Caco-2 (cell line): Measurements from ENCODE around the gene MON1A. TPM values are rescaled to one million over a fixed set of nuclear protein-coding genes. Genes with fewer than 3 reads are reported as not detected.
A peak's percentile ranks its signal among the peaks of the same experiment; 100 is the strongest.

ENCODE experiments used
- Bru-seq: library from RNA; stranded (reverse); fragments of 400-500 nt; gene quantifications from one replicate; lab custom pipeline; 2021; lab: Mats Ljungman, UMichigan
- BruChase-seq, 2 experiments: library from RNA; stranded (reverse); fragments of 400-500 nt; gene quantifications; one replicate each; lab custom pipeline; 2021; lab: Mats Ljungman, UMichigan
- BruUV-seq: library from RNA; stranded (reverse); fragments of 400-500 nt; replicated peaks from 2 replicates; lab custom pipeline; 2021; lab: Mats Ljungman, UMichigan
- CTCF ChIA-PET: fragments of 300-600 bp; sonication (Branson Sonifier 250); formaldehyde crosslinking; loops from one replicate; lab custom pipeline; 2022; ENCODE audit warnings: antibody characterized with exemption; lab: Charles Lee
- POLR2A ChIA-PET: fragments of 300-600 bp; sonication (Branson Sonifier 250); formaldehyde crosslinking; loops from one replicate; lab custom pipeline; 2022; ENCODE audit warnings: antibody characterized with exemption; lab: Charles Lee
- DNase-seq, 2 experiments: peaks; one replicate each; pipeline versions ENCODE4 v3.0.0 to v3.0.0-alpha.2; 2020 to 2022
- H3K27me3 ChIP-seq: replicated peaks from 2 replicates; pipeline ENCODE4 v1.6.0; 2011; ENCODE audit warnings: low read length; ENCODE audit not compliant: control insufficient read depth, insufficient read depth
- H3K36me3 ChIP-seq: 2 replicates; pipeline ENCODE4 v1.5.1; 2011; ENCODE audit warnings: low read length; ENCODE audit not compliant: control insufficient read depth, insufficient read depth
- H3K4me1 ChIP-seq: fragments of 250-450 bp; sonication (Bioruptor Pico); 2 replicates; pipeline ENCODE4 v1.5.1; 2020; ENCODE audit warnings: mild to moderate bottlenecking
- H3K4me3 ChIP-seq: 2 replicates; pipeline ENCODE4 v1.5.1; 2011; ENCODE audit warnings: low read depth, mild to moderate bottlenecking, control low read depth, low read length
- H3K9me3 ChIP-seq: fragments of 250-450 bp; sonication (Bioruptor Pico); 2 replicates; pipeline ENCODE4 v1.5.1; 2020; ENCODE audit warnings: mild to moderate bottlenecking, moderate library complexity
- H3K27ac Mint-ChIP-seq: one replicate; pipeline ENCODE4 v1.8.0; 2022; ENCODE audit warnings: mixed read lengths; ENCODE audit not compliant: unreplicated experiment
- H3K27me3 Mint-ChIP-seq: one replicate; pipeline ENCODE4 v1.8.0; 2022; ENCODE audit warnings: mixed read lengths; ENCODE audit not compliant: insufficient read depth, unreplicated experiment
- H3K36me3 Mint-ChIP-seq: one replicate; pipeline ENCODE4 v1.8.0; 2022; ENCODE audit warnings: mild to moderate bottlenecking, mixed read lengths; ENCODE audit not compliant: insufficient read depth, unreplicated experiment
- H3K4me1 Mint-ChIP-seq: one replicate; pipeline ENCODE4 v1.8.0; 2022; ENCODE audit warnings: low read depth, mixed read lengths; ENCODE audit not compliant: unreplicated experiment
- H3K4me3 Mint-ChIP-seq: one replicate; pipeline ENCODE4 v1.8.0; 2022; ENCODE audit warnings: mild to moderate bottlenecking, moderate library complexity, mixed read lengths; ENCODE audit not compliant: unreplicated experiment
- H3K9me3 Mint-ChIP-seq: one replicate; pipeline ENCODE4 v1.8.0; 2022; ENCODE audit warnings: mixed read lengths; ENCODE audit not compliant: unreplicated experiment
- intact Hi-C: fragments of 100-400 bp; cut with micrococcal nuclease; formaldehyde crosslinking; loops from one replicate; pipeline ENCODE4 v1.10.0; 2022; ENCODE audit not compliant: unreplicated experiment
- long read RNA-seq: library from polyadenylated mRNA; stranded (forward); transcript quantifications from one replicate; pipeline ENCODE4 v2.0.0, GENCODE V29; 2022
- total RNA-seq: library from RNA; stranded (reverse); gene quantifications from 2 replicates; pipeline ENCODE4 v1.2.3, GENCODE V29; 2022
- TF ChIP-seq, protein P1 (sequence below), 2 experiments: fragments of 200-600 bp in 1 of 2; IDR thresholded peaks; 1 replicate in 1 of 2; 2 replicates in 1 of 2; pipeline versions ENCODE4 v1.5.1 to v1.8.0; 2011 to 2022; ENCODE audit warnings: antibody characterized with exemption in 1 of 2, control low read depth in 1 of 2, inconsistent platforms in 1 of 2, low read depth in 1 of 2, low read length in 1 of 2, mild to moderate bottlenecking in 1 of 2, moderate library complexity in 1 of 2; ENCODE audit not compliant: insufficient read depth in 1 of 2, severe bottlenecking in 1 of 2, unreplicated experiment in 1 of 2

Gene MON1A, protein sequence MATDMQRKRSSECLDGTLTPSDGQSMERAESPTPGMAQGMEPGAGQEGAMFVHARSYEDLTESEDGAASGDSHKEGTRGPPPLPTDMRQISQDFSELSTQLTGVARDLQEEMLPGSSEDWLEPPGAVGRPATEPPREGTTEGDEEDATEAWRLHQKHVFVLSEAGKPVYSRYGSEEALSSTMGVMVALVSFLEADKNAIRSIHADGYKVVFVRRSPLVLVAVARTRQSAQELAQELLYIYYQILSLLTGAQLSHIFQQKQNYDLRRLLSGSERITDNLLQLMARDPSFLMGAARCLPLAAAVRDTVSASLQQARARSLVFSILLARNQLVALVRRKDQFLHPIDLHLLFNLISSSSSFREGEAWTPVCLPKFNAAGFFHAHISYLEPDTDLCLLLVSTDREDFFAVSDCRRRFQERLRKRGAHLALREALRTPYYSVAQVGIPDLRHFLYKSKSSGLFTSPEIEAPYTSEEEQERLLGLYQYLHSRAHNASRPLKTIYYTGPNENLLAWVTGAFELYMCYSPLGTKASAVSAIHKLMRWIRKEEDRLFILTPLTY
- total RNA-seq (7.4 and 7.7 TPM in 2 replicates), Bru-seq, nascent RNA (percentile 42 among the genes with signal in this experiment), BruChase-seq, experiment 1, labeled RNA remaining after a 2-hour chase (percentile 45 among the genes with signal in this experiment), BruChase-seq, experiment 2, labeled RNA remaining after a 6-hour chase (percentile 43 among the genes with signal in this experiment)
- long read RNA-seq, transcript MON1A-201 (6 exons, 2,370 nt), result major isoform, 6 of 15 reads
- long read RNA-seq, partial matches to known transcripts, result 3 of 15 reads
- long read RNA-seq, other reads (novel, unspliced or antisense), result 4 of 15 reads

GRCh38 chr3:49929291-49930167, at the start of gene MON1A:
Gene MON1A, minus strand, starts transcription at chr3:49929811. Its CDS starts 16,465 bp downstream, at chr3:49913346.
- intact Hi-C loops, result loop anchor here (1.0 kb wide), 3 partner anchors 11 to 73 kb away; partner anchors contain the start of genes RBM6 and TRAIP

DNA sequence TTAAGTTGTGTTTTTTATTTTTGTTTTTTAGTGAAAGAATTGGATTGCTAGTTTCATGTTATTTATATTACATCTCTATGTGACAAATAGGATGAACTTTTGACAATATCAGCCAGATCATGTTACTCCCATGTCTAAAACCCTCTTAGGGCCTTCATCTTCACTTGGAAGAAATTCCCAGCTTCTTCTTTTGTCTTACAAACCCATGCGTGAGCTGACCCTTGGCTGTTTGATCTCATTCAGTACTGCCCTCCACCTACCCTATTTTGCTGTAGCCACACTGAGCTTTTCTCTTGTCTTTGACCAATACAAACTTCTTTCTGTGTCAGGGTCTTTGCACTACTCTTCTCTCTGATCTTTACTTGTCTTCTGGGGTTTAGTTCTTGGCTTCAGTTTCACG, 47.3 kb upstream of the MON1A start:
- no peaks in the 10 kb centered on the region for H3K36me3 ChIP-seq
- H3K4me3 Mint-ChIP-seq, result no peak overlapping the region
- TF ChIP-seq, protein P1, sequence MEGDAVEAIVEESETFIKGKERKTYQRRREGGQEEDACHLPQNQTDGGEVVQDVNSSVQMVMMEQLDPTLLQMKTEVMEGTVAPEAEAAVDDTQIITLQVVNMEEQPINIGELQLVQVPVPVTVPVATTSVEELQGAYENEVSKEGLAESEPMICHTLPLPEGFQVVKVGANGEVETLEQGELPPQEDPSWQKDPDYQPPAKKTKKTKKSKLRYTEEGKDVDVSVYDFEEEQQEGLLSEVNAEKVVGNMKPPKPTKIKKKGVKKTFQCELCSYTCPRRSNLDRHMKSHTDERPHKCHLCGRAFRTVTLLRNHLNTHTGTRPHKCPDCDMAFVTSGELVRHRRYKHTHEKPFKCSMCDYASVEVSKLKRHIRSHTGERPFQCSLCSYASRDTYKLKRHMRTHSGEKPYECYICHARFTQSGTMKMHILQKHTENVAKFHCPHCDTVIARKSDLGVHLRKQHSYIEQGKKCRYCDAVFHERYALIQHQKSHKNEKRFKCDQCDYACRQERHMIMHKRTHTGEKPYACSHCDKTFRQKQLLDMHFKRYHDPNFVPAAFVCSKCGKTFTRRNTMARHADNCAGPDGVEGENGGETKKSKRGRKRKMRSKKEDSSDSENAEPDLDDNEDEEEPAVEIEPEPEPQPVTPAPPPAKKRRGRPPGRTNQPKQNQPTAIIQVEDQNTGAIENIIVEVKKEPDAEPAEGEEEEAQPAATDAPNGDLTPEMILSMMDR (IDR thresholded peaks at IDR 0.05; ENCODE audit: insufficient read depth in 1 of 2, low read depth in 1 of 2, low read length in 1 of 2, severe bottlenecking in 1 of 2, unreplicated experiment in 1 of 2), result no peak
- no peaks in the 10 kb centered on the region for H3K4me1 Mint-ChIP-seq
- H3K27me3 ChIP-seq, result no peaks in the 10 kb centered on the region
- no peak overlapping the region for H3K4me3 ChIP-seq
- H3K27ac Mint-ChIP-seq, result no peak overlapping the region
- POLR2A ChIA-PET, result no interaction called here
- H3K27me3 Mint-ChIP-seq, result no peaks in the 10 kb centered on the region
- no TSS peak for BruUV-seq
- no peaks in the 10 kb centered on the region for H3K9me3 Mint-ChIP-seq
- intact Hi-C loops, result no loop called here
- H3K36me3 Mint-ChIP-seq, result peaks cover 39% of the 10 kb centered on the region
- peaks cover 6% of the 10 kb centered on the region; the same call in 1 of the 2 replicates for H3K4me1 ChIP-seq
- CTCF ChIA-PET, result no interaction called here
- 0 out of 2 replicates have a peak, but pooled peaks cover 3% of the 10 kb centered on the region for H3K9me3 ChIP-seq
- DNase-seq, result no peak

More at GRCh38 chr3:49929291-49930167, at the start of gene MON1A:
- no peaks in the 10 kb centered on the region for H3K9me3 Mint-ChIP-seq
- peak within 1 kb of the TSS; percentile 94 for H3K27ac Mint-ChIP-seq
- no peaks in the 10 kb centered on the region for H3K27me3 Mint-ChIP-seq
- peaks cover 5% of the 10 kb centered on the region for H3K36me3 Mint-ChIP-seq
- no peaks in the 10 kb centered on the region for H3K9me3 ChIP-seq
- H3K4me3 Mint-ChIP-seq, result peak within 1 kb of the TSS; percentile 97
- H3K4me1 Mint-ChIP-seq, result peaks cover 8% of the 10 kb centered on the region
- CTCF ChIA-PET, result interaction anchor here (0.5 to 1.7 kb wide), 13 partner anchors 10 to 390 kb away, joined by 3 to 14 read pairs (median 4); partner anchors contain the start of genes INKA1, RBM6 and TRAIP
- DNase-seq, result peak; percentile 97 to 99
- BruUV-seq, result TSS peak; percentile 58
- peak within 1 kb of the TSS; percentile 60 for H3K4me3 ChIP-seq
- peaks cover 21% of the 10 kb centered on the region for H3K4me1 ChIP-seq
- H3K36me3 ChIP-seq, result no peaks in the 10 kb centered on the region
- TF ChIP-seq, protein P1 (IDR thresholded peaks at IDR 0.05; ENCODE audit: insufficient read depth in 1 of 2, low read depth in 1 of 2, low read length in 1 of 2, severe bottlenecking in 1 of 2, unreplicated experiment in 1 of 2), result peak; percentile 33 to 45
- POLR2A ChIA-PET, result interaction anchor here (0.6 to 1.4 kb wide), 6 partner anchors 11 to 256 kb away, joined by 3 to 41 read pairs (median 4); partner anchors contain the start of gene RBM6
- H3K27me3 ChIP-seq, result no peaks in the 10 kb centered on the region
